ENCODE measurements around the gene ENPP6. TPM values are rescaled to one million over a fixed set of nuclear protein-coding genes. Genes with fewer than 3 reads are reported as not detected.

Gene ENPP6
- total and polyA plus RNA-seq, 2 of the 13 experiments (the other 11 are each of a cell fraction or from before 2014, with no cell fraction given): not detected

DNA sequence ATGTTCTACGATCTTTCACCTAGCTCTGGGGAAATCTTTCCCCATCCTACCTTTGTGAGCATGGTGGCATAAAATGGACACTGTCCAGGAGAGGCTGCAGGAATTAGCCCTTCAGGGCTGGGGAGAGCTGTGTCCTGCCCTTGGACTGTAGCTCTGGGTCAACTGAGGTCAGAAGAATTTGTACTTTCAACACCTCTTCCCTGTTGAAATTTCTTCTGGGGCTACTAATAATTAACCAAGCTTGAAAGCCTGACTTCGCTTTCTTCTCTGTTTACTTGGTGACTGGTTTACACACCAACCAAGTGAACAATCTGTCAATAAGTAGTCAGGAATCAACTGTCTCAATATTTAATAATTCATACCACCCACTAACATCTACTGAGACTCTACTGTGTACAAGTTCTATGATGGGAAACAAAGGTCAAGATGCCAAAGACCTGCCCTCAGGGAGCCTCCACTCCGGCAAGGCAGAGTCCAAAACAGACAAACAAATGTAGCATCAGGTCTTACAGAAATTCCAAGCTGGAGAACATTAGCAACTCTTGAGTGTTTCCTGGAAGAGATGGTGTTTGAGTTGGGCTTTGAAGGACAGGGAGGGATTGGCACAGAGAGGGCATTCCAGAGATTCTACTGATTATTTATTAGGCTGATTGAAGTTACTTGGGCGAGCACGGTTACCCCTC, 113.1 kb downstream of the ENPP6 start (continued):
- TF ChIP-seq, protein P1, sequence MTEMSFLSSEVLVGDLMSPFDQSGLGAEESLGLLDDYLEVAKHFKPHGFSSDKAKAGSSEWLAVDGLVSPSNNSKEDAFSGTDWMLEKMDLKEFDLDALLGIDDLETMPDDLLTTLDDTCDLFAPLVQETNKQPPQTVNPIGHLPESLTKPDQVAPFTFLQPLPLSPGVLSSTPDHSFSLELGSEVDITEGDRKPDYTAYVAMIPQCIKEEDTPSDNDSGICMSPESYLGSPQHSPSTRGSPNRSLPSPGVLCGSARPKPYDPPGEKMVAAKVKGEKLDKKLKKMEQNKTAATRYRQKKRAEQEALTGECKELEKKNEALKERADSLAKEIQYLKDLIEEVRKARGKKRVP (CRISPR knock-in tag; IDR thresholded peaks at IDR 0.05): peak in 1 of 2 experiments; percentile 75; a peak in 2 of 4 replicates
- TF ChIP-seq, protein P2, sequence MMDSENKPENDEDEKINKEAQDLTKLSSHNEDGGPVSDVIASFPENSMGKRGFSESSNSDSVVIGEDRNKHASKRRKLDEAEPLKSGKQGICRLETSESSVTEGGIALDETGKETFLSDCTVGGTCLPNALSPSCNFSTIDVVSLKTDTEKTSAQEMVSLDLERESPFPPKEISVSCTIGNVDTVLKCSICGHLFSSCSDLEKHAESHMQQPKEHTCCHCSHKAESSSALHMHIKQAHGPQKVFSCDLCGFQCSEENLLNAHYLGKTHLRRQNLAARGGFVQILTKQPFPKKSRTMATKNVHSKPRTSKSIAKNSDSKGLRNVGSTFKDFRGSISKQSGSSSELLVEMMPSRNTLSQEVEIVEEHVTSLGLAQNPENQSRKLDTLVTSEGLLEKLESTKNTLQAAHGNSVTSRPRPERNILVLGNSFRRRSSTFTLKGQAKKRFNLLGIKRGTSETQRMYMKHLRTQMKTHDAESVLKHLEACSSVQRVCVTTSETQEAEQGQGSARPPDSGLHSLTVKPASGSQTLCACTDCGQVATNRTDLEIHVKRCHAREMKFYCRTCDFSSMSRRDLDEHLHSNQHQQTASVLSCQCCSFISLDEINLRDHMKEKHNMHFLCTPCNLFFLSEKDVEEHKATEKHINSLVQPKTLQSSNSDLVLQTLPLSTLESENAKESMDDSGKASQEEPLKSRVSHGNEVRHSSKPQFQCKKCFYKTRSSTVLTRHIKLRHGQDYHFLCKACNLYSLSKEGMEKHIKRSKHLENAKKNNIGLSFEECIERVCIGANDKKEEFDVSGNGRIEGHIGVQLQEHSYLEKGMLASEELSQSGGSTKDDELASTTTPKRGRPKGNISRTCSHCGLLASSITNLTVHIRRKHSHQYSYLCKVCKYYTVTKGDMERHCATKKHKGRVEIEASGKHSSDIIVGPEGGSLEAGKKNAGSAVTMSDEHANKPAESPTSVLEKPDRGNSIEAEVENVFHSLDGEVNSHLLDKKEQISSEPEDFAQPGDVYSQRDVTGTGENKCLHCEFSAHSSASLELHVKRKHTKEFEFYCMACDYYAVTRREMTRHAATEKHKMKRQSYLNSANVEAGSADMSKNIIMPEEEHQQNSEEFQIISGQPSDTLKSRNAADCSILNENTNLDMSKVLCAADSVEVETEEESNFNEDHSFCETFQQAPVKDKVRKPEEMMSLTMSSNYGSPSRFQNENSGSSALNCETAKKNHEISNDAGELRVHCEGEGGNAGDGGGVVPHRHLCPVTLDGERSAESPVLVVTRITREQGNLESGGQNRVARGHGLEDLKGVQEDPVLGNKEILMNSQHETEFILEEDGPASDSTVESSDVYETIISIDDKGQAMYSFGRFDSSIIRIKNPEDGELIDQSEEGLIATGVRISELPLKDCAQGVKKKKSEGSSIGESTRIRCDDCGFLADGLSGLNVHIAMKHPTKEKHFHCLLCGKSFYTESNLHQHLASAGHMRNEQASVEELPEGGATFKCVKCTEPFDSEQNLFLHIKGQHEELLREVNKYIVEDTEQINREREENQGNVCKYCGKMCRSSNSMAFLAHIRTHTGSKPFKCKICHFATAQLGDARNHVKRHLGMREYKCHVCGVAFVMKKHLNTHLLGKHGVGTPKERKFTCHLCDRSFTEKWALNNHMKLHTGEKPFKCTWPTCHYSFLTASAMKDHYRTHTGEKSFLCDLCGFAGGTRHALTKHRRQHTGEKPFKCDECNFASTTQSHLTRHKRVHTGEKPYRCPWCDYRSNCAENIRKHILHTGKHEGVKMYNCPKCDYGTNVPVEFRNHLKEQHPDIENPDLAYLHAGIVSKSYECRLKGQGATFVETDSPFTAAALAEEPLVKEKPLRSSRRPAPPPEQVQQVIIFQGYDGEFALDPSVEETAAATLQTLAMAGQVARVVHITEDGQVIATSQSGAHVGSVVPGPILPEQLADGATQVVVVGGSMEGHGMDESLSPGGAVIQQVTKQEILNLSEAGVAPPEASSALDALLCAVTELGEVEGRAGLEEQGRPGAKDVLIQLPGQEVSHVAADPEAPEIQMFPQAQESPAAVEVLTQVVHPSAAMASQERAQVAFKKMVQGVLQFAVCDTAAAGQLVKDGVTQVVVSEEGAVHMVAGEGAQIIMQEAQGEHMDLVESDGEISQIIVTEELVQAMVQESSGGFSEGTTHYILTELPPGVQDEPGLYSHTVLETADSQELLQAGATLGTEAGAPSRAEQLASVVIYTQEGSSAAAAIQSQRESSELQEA (CRISPR knock-in tag; IDR thresholded peaks at IDR 0.05; ENCODE audit: not compliant biosample characterization): no peak
- TF ChIP-seq, protein P3, sequence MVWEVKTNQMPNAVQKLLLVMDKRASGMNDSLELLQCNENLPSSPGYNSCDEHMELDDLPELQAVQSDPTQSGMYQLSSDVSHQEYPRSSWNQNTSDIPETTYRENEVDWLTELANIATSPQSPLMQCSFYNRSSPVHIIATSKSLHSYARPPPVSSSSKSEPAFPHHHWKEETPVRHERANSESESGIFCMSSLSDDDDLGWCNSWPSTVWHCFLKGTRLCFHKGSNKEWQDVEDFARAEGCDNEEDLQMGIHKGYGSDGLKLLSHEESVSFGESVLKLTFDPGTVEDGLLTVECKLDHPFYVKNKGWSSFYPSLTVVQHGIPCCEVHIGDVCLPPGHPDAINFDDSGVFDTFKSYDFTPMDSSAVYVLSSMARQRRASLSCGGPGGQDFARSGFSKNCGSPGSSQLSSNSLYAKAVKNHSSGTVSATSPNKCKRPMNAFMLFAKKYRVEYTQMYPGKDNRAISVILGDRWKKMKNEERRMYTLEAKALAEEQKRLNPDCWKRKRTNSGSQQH (CRISPR knock-in tag; IDR thresholded peaks at IDR 0.05; ENCODE audit: low read depth): no peak
- TF ChIP-seq, protein P4, sequence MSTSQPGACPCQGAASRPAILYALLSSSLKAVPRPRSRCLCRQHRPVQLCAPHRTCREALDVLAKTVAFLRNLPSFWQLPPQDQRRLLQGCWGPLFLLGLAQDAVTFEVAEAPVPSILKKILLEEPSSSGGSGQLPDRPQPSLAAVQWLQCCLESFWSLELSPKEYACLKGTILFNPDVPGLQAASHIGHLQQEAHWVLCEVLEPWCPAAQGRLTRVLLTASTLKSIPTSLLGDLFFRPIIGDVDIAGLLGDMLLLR (CRISPR knock-in tag; IDR thresholded peaks at IDR 0.05): no peak
- TF ChIP-seq, protein P5, sequence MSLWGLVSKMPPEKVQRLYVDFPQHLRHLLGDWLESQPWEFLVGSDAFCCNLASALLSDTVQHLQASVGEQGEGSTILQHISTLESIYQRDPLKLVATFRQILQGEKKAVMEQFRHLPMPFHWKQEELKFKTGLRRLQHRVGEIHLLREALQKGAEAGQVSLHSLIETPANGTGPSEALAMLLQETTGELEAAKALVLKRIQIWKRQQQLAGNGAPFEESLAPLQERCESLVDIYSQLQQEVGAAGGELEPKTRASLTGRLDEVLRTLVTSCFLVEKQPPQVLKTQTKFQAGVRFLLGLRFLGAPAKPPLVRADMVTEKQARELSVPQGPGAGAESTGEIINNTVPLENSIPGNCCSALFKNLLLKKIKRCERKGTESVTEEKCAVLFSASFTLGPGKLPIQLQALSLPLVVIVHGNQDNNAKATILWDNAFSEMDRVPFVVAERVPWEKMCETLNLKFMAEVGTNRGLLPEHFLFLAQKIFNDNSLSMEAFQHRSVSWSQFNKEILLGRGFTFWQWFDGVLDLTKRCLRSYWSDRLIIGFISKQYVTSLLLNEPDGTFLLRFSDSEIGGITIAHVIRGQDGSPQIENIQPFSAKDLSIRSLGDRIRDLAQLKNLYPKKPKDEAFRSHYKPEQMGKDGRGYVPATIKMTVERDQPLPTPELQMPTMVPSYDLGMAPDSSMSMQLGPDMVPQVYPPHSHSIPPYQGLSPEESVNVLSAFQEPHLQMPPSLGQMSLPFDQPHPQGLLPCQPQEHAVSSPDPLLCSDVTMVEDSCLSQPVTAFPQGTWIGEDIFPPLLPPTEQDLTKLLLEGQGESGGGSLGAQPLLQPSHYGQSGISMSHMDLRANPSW (CRISPR knock-in tag; IDR thresholded peaks at IDR 0.05; ENCODE audit: borderline replicate concordance): peak; percentile 44; the same call in 1 of the 2 replicates
- TF ChIP-seq, protein P6, sequence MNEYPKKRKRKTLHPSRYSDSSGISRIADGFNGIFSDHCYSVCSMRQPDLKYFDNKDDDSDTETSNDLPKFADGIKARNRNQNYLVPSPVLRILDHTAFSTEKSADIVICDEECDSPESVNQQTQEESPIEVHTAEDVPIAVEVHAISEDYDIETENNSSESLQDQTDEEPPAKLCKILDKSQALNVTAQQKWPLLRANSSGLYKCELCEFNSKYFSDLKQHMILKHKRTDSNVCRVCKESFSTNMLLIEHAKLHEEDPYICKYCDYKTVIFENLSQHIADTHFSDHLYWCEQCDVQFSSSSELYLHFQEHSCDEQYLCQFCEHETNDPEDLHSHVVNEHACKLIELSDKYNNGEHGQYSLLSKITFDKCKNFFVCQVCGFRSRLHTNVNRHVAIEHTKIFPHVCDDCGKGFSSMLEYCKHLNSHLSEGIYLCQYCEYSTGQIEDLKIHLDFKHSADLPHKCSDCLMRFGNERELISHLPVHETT (CRISPR knock-in tag; conservative IDR thresholded peaks at IDR 0.05): no peak
- TF ChIP-seq ZNF563 (CRISPR knock-in tag; IDR thresholded peaks at IDR 0.05): no peak
- no peak for TF ChIP-seq ZNF274 (CRISPR knock-in tag; IDR thresholded peaks at IDR 0.05)
- no peak for TF ChIP-seq ZSCAN29 (CRISPR knock-in tag; conservative IDR thresholded peaks at IDR 0.05)

All from HepG2 (cell line).